Retinal pigment epithelial cell (primary cell): ENCODE data around the gene NEDD4L.

Source experiments
- DNase-seq: peaks from one replicate; pipeline ENCODE4 v3.0.0-alpha.2; 2010; ENCODE audit warnings: low read depth
- H3K4me3 ChIP-seq: 2 replicates; pipeline ENCODE4 v1.5.1; 2011; ENCODE audit warnings: mild to moderate bottlenecking, low read length, control low read depth, moderate library complexity
- CTCF ChIP-seq: conservative IDR thresholded peaks from 2 replicates; pipeline ENCODE4 v1.5.1; 2011; ENCODE audit warnings: low read depth, low read length, control low read depth, inconsistent platforms

Gene NEDD4L

DNA sequence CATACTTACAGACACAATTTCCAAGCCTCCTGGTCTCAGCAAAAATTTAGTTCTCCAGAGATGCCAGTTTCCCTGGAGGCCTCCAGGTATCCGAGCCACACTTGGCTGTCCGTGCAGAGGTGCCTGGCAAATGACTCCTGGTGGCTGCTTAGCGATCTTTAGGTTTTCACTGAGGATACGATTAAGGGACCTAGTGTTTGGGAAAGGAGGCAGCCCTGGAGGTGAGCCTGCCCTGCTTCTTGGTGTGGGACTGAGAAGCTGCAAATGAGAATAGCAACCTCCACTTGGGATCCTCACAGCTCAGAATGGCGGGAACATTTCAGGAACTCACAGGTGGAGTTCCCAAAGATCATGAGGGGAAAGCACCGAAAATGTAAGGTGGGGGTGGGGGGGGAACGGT, 367.3 kb downstream of the NEDD4L start:
- TF ChIP-seq CTCF = no peak
- no peak overlapping the region for H3K4me3 ChIP-seq
- no peak for DNase-seq

GRCh38 chr18:58412844-58413666, 369.0 kb downstream of the NEDD4L start:
- DNase-seq = no peak
- no peak for TF ChIP-seq CTCF
- H3K4me3 ChIP-seq = no peak overlapping the region

DNA sequence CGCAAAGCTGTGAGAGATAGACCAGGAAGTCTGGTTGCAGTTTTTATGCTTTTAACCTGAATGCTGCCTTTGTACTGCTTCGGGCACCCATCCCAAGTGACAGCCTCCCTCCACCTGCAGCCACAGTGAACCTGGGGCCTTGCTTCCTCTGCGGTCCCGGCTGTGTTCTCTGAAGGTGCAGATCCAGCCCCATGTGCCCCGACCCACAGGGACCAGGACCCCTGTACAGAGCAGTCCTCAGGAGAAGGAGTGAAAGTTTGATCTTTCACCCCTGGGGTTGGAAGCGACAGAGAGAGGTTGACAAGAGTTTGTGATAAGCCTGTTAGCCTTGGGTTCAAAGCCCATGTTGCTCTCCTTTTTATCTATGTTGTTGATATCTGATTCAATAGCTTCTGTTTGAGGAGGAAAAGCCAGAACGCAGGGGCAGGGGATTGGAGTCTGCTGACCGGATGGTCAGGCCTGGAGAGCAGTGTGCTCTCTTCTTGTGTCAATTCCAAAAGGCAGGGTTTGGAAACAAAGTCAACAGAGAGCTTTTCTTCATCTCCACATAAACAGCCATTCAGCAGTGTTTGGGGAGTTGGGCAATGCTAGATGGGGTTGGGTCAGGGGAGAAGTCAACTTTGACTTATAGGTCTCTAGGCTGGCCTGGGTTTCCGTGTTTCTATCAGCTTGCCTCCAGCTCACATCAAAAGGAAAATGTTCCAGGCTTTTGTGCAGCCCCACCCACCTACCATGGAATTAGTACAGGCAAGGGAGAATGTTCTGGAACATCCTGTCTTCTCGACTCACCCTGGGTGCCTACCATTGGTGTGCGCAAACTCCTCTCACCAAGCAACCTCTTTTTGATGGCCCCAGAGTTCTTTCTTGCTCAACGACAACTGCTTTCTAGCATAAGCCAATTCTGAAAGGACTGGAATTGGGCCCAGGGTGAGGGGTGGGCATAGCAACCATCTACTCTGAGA, 369.9 kb downstream of the NEDD4L start:
- no peak overlapping the region for H3K4me3 ChIP-seq
- TF ChIP-seq CTCF = no peak
- no peak for DNase-seq

DNA sequence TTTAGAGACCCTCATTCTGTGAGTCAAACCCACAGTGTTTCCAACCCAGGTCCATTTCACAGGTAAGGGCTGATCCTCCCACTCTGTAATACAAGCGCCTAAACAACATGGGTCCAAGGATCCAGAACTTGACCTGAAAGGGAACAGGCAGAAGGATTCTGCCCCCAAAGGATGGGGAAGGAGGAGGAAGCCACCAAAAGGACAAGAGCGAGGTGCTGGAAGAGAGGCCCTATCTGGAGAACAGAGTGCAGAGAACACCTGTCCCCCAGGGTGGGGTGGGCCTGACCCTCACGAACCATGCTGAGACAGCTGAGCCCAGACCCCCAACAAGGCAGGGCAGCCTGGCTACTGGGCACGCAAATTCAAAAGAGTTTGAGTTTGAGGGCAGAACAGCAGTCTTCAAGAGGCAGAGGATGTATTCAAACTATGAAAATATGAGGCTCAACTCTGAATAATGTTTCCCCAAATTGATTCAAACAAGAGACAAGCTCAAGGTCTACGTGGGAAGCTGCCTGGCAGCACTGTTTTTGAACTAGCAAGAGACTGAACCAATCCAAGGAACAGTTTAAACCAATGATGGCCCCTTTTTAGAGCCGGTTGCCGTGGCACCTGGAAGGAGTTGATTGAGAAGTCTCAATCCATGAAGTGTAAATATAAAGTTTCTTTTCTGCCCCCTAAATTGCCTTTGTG, 372.1 kb downstream of the NEDD4L start:
- no peak for TF ChIP-seq CTCF
- no peak overlapping the region for H3K4me3 ChIP-seq
- no peak for DNase-seq

GRCh38 chr18:58416704-58417683, 373.0 kb downstream of the NEDD4L start:
- no peak overlapping the region for H3K4me3 ChIP-seq
- DNase-seq = no peak
- TF ChIP-seq CTCF = no peak

DNA sequence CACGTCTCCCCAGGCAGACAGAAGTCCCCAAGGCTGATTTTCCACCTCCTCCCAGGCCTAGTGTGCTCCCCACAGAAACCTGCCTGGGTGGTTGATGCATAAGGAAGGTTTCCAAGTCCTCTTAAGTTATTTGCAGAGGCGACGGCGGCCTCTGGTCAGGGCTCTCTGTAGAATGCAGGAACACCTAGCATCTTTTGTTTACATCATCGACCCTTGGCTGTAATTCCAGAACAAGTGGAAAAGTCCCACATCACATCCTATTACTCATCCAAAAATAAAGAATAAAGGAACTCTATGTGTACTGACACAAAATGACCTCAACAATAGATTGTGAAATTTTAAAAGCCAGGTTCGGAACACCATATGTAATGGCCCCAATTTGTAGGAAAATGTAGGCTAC, 373.7 kb downstream of the NEDD4L start:
- H3K4me3 ChIP-seq = no peak overlapping the region
- no peak for DNase-seq
- no peak for TF ChIP-seq CTCF
